Stimulated activated CD4-positive, alpha-beta T cell treated with anti-CD3 and anti-CD28 coated beads, Interleukin-4, amount 100 ng/mL, for 24 hours (primary cell): Measurements from ENCODE around the gene CATSPERD.
A peak's percentile ranks its signal among the peaks of the same experiment; 100 is the strongest.

ENCODE experiments used
- DNase-seq: peaks from one replicate; pipeline ENCODE4 v3.0.0-alpha.2; 2020

The CATSPERD gene

DNA sequence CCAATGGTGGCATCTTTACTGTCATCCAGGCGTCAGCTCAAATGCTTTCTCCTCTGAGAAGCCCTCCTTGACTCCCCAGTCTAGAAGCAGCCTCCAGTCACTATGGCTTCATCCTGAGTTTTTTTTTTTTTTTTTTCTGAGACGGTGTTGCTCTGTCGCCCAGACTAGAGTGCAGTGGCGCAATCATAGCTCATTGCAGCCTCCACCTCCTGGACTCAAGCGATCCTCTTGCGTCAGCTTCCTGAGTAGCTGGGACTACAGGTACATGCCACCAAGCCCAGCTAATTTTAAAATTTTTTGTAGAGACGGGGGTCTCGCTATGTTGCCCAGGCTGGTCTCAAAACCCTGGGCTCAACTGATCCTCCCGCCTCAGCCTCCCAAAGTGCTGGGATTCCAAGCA, 88.6 kb downstream of the CATSPERD start:
- no peak for DNase-seq

- no peak for DNase-seq
These were observed 89.0 kb downstream of the CATSPERD start for GRCh38 chr19:5809469-5809868.

- DNase-seq, result no peak
These were observed 90.7 kb downstream of the CATSPERD start for GRCh38 chr19:5811117-5811516.

DNA sequence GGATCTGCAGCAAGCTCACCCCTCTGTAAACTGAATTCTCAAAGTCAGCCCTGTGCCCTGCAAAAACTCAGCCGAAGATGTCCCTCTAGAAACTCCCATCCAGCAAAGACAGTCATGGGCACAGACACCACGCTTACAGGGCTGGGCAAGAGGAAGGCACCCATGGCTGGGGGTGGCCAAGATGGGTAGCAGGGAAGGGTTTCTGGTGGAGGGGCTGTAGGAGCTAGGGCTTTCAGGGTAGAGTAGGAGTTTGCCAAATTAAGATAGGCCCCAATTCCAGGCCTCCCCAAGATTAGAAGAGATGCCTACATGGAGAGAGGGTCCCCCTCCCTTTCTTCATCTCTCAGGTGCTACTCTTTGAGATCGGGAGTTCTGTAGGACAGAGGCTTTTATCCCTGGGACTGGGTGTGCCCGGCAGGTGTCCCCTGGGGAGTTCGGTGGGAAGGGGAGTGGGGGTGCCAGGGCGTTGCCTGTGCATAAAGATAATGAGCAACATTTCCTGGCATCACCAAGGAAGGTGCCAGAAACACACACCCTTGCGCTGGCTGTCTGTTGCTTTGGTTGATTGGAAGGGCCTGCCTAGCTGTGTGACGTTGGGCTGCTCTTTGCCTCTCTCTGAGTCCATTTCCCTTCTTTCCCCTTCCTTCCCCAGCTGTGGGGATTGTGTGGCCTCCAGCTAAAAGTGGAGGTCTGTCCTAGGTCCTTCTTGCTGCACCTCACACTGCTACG, 93.8 kb downstream of the CATSPERD start:
- no peak for DNase-seq

DNA sequence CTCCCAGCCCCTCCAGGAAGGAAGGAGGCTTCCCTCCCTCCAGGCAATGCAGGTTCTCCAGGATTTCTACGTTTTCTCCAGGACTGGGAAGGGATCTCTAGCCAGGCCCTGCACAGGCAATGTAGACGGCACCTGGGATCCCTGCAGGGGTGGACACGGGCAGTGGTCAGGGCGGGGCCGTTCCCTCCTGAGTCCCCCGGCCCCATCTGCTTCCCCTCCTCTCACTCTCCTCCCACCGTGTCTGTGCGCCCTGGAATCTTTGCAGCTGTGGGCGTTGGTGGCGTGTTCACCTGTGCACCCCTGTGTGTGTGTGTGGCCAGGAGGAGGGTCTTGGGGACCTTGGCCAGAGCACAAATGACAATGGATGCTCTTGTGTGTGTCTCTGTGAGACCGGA, 94.4 kb downstream of the CATSPERD start:
- DNase-seq, result no peak

- DNase-seq, result no peak
These were observed 96.8 kb downstream of the CATSPERD start for GRCh38 chr19:5817218-5817617.

- DNase-seq, result no peak
These were observed 98.2 kb downstream of the CATSPERD start for GRCh38 chr19:5818594-5818993.

GRCh38 chr19:5820785-5821184, 100.3 kb downstream of the CATSPERD start:
- DNase-seq, result no peak

- no peak for DNase-seq
These were observed 101.2 kb downstream of the CATSPERD start for GRCh38 chr19:5821521-5822180.

GRCh38 chr19:5822181-5822844, 101.9 kb downstream of the CATSPERD start:
- no peak for DNase-seq

GRCh38 chr19:5823579-5824281, 103.3 kb downstream of the CATSPERD start:
- DNase-seq, result no peak

DNA sequence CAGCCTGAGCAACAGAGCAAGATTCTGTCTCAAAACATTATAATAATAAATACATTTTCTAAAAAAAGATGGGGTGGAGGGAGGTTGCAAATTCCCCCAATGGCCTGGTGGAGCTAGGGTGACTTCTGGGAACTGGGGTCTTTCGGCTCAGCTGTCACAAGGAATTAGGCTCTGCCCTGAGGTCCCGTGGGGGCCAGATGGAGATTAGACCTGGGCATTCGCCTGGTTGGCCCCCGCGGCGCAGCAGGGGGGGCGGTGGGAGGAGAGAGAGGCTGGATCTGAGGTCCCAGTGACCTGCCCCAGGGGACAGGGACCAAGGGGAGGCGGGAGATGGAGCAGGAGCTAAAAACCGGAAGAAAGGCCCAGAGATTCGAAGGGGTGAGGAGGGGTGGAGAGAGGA, 104.3 kb downstream of the CATSPERD start:
- DNase-seq, result no peak

GRCh38 chr19:5825178-5825577, 104.7 kb downstream of the CATSPERD start:
- no peak for DNase-seq

- no peak for DNase-seq
These were observed 106.3 kb downstream of the CATSPERD start for GRCh38 chr19:5826531-5827341.

DNA sequence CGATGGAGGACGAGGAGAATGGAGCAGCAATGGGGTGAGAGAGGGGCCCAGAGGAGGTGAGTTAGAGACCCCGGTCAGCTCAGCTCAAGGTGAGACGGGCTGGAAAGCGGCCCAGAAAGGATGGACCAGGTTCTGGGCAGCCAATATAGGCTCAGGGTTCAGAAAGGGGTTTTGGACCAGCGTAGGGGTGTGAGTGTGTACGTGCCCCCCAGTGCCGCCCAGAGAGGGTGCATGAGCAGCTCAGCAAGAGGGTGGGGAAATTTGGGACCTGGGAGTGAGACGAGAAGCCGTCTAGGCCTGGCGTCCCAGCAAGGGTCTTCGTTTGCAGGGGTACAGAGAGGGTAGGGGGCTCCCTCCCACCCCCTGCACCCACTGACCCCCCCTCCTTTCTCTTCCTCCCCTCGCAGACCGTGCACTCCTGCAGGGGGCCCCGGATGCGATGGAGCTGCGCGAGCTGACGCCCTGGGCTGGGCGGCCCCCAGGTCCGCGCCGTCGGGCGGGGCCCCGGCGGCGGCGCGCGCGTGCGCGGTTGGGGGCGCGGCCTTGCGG, 107.0 kb downstream of the CATSPERD start:
- no peak for DNase-seq

DNA sequence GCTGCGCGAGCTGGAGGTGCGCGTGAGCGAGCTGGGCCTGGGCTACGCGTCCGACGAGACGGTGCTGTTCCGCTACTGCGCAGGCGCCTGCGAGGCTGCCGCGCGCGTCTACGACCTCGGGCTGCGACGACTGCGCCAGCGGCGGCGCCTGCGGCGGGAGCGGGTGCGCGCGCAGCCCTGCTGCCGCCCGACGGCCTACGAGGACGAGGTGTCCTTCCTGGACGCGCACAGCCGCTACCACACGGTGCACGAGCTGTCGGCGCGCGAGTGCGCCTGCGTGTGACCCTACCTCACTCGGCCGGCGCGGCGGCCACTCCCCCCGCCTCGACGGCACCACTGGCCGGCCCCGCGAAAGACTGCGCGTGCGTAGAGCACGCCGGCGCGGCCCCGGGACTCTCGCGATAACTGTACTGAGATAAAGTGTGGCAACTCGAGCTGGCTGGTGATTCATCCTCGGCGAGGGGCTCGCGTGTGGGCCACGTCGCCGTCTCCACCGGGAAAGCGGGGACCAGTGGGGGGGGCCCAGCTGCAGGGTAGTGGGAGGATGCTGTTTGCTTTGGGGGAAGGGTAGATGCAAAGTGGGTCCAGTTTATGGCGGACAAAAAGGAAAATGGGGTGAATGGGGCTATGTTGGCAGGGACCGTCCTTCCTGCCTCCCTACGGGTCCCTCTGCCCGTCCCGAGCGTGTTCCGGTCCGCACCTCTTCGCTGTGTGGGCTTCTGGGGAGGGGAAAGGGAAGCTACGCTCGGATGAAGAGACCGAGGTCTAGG, 107.6 kb downstream of the CATSPERD start:
- DNase-seq, result peak; percentile 94
